ENCODE results near the gene RASGRP3.

DNA sequence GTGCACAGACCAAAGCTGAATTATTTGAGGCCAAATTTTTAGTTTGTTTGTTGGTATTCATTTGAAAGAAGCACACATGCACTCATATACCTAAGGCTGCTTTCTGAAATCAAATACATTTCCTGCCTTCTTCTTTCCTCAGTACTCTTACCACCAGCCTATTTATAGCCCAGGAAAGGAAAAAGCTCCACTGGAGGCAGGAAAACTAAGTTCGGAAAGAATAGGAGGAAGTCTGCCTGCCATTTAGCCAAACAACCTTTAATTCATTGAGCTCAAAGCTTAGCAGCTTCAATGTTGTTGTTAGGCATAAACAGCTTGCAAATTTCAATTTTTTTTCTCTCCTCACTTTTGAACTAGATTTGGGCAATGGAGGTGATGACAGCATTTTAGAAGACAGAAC is 40.4 kb upstream of the RASGRP3 start:
- TF ChIP-seq CTCF (IDR thresholded peaks at IDR 0.05) = no peak
- TF ChIP-seq POLR2A (IDR thresholded peaks at IDR 0.05) = no peak
- TF ChIP-seq POLR2AphosphoS5 (IDR thresholded peaks at IDR 0.05) = no peak
